Astrocyte of the cerebellum (primary cell): ENCODE data around the gene ASMTL.

ENCODE experiments used
- DNase-seq: peaks from one replicate; pipeline ENCODE4 v3.0.0-alpha.2; 2011; ENCODE audit warnings: low read depth
- H3K4me3 ChIP-seq: 2 replicates; pipeline ENCODE4 v1.5.1; 2011; ENCODE audit warnings: mild to moderate bottlenecking, low read depth, low read length, moderate library complexity
- in situ Hi-C: cut with HindIII; loops from 2 replicates; pipeline ENCODE4 v1.10.0; 2017; ENCODE audit warnings: low sequenced_read_pairs
- TF ChIP-seq, protein P1 (sequence below): IDR thresholded peaks from 2 replicates; pipeline ENCODE4 v1.5.1; 2012; ENCODE audit warnings: low read length, low read depth, moderate library complexity, mild to moderate bottlenecking; ENCODE audit errors: missing control alignments

Gene ASMTL

DNA sequence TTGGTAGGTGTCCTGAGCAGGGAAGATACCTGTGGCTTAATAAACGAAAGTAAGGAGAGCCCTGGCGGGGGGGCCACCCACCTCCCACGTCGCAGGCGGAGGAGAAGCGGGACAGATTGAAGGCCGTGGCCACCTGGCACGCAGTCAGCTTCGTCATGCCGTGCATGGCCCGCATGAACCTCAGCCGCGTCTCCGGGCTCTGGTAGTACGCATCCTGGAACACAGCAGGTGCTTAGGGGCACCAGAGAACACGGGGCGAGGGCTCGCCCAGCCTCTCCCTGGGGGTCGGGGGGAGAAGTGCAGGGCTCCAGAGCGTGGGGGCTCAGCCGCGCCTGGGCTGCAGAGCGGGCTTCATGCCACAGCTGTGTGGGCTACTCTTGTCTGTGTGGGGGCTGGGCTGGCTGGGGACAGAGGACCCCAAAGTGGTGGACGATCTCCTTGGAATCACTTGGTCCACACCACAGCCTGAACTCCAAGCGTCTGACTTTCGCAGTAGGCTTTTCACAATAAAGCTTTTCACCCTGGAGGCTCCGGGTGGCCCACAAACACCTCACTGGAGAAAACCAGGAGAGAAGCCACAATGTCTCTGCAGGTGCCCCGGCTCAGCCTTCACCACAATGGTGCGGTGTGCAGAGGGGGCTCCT is 33.7 kb downstream of the ASMTL start:
- in situ Hi-C loops, result no loop called here
- TF ChIP-seq, protein P1, sequence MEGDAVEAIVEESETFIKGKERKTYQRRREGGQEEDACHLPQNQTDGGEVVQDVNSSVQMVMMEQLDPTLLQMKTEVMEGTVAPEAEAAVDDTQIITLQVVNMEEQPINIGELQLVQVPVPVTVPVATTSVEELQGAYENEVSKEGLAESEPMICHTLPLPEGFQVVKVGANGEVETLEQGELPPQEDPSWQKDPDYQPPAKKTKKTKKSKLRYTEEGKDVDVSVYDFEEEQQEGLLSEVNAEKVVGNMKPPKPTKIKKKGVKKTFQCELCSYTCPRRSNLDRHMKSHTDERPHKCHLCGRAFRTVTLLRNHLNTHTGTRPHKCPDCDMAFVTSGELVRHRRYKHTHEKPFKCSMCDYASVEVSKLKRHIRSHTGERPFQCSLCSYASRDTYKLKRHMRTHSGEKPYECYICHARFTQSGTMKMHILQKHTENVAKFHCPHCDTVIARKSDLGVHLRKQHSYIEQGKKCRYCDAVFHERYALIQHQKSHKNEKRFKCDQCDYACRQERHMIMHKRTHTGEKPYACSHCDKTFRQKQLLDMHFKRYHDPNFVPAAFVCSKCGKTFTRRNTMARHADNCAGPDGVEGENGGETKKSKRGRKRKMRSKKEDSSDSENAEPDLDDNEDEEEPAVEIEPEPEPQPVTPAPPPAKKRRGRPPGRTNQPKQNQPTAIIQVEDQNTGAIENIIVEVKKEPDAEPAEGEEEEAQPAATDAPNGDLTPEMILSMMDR, result no peak
- no peak overlapping the region for H3K4me3 ChIP-seq
- no peak for DNase-seq

DNA sequence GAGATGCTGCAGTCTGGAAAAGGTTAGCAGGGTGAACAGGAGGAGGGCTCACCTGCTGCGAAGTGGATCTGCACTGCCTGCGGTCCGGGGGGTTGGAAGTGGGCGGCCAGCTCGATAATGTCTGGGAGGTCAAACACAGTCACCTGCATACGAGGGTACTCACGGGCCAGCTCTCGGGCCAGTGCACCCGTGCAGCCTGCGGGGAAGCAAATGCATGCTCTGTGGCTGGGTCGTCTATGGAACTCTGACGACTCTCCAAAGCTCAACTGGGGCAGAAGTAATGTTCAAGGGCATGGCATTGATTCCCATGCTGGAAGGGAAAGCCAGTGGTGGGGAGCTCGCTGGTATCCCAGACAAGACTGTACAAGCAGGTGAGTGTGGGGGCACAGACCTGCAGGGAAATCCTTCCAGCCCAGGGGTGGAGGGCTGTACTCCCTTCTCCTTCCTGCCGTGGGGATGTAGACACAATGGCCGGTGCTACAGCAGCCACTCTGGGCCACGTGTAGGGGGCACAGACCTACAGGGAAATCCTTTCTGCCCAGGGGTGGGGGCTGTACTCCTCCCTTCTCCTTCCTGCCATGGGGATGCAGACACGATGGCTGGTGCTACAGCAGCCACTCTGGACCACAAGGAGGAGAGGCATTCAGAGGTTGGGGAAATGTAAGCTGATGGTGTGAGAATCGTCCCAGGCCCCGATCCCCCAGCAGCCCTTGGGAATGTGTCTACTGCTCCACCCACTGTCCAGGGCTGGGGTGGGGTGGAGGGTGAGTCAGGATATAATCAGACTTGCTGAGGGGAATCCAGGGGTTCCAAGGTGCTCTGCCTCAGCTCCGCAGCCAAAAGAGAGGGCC is 34.6 kb downstream of the ASMTL start:
- no peak overlapping the region for H3K4me3 ChIP-seq
- TF ChIP-seq, protein P1, result no peak
- in situ Hi-C loops, result no loop called here
- DNase-seq, result no peak

DNA sequence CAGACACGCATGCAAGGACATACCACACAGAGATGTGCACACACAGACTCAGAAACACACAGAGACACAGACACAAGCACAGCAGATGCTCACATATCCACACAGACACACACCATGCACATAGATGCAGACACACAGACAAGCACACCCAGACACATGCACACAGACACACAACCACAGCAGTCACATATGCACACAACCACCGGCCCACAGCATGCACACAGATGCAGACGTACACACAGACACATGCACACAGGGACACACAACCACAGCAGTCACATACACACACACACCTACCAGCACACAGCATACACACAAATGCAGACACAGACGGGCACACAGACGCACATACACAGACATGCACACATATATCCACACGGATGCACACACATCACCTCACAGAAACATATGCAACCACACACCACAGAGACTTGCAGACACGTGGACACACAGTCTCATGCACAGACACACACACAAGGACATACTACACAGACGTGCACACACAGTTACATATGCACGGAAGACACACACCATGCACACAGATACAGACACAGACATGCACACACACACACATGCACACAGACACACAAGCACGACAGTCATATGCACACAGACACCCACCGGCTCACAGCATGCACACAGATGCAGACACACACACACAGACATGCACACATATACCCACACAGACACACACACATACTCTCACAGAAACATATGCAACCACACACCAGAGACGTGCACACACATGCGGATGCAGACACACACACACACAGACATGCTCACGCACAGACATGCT is 35.5 kb downstream of the ASMTL start:
- in situ Hi-C loops, result no loop called here
- TF ChIP-seq, protein P1, result no peak
- no peak overlapping the region for H3K4me3 ChIP-seq
- no peak for DNase-seq

DNA sequence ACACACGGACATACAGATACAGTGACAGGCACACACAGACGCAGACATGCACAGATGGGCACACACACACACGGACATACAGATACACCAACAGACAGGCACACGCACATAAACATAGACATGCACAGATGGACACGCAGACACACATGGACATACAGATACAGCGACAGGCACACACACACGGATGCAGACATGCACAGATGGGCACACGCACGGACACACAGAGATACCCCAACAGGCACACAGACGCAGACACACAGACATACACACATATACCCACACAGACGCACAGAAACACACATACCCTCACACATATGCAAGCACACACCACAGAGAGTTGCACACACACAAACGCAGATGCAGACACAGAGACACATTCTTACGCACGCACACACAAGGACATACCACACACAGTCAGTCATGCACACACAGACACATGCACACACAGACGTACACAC is 36.4 kb downstream of the ASMTL start:
- DNase-seq, result no peak
- TF ChIP-seq, protein P1, result no peak

DNA sequence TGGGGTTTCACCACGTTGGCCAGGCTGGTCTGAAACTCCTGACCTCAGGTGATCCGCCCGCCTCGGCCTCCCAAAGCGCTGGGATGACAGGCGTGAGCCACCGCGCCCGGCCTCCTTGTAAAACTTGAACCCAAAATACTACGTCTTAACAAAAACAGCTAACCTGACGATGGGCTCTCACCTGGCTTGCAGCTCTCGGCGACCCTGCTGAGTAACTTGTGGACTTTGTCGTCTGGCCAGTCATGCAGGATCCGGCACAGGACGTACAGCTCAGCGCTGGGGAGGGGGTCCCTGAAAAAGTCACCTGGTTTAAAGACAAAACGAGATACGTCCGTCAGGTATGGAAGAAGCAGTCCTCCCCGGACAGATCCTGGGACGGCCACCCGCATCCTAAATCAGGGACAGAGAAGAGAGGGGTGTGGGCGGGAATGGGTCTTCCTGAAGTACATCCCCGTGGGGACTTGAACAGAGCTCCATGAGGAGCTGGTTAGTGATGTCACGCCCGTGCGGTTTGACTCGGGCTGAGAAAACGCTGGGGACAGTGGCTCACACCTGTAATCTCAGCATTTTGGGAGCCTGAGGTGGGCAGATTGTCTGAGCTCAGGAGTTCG is 40.1 kb downstream of the ASMTL start:
- no peak for DNase-seq
- H3K4me3 ChIP-seq, result no peak overlapping the region
- in situ Hi-C loops, result no loop called here
- TF ChIP-seq, protein P1, result no peak

More for the DNA sequence above, 36.4 kb downstream of the ASMTL start:
- H3K4me3 ChIP-seq, result no peak overlapping the region
- in situ Hi-C loops, result no loop called here

DNA sequence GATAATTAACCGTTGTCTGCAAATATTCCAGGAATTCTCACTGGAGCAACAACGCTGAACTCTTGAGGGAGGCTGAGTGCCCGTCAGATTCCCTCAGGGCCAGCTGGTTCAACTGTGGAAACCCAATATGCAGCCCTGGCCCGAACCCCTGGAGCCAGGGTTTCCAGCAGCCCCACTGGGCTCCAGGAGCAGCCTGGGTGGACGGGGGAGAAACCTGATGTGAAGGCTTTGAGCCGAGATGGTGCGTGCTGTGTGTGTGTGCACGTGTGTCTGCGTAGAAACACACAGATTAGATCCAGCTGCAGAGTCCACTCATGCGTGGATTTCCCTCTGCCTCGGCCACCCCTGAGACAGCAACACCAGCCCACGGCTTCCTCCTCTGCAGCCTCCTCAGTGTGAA is 41.4 kb downstream of the ASMTL start:
- DNase-seq, result no peak
- in situ Hi-C loops, result no loop called here
- TF ChIP-seq, protein P1, result no peak
- H3K4me3 ChIP-seq, result no peak overlapping the region
